GM12891 (cell line): ENCODE results near the gene TIGIT.

Experiments used
- PAX5 ChIP-seq: IDR thresholded peaks from 2 replicates; pipeline ENCODE4 v1.6.1; 2011; ENCODE audit warnings: low read length, moderate library complexity, mild to moderate bottlenecking; ENCODE audit not compliant: insufficient read depth, severe bottlenecking
- POLR2A ChIP-seq: IDR thresholded peaks from 2 replicates; pipeline ENCODE4 v1.6.1; 2011; ENCODE audit warnings: low read depth, low read length, control low read depth
- POLR2AphosphoS5 ChIP-seq: IDR thresholded peaks from 2 replicates; pipeline ENCODE4 v1.6.1; 2011; ENCODE audit warnings: low read depth, low read length, control low read depth

DNA sequence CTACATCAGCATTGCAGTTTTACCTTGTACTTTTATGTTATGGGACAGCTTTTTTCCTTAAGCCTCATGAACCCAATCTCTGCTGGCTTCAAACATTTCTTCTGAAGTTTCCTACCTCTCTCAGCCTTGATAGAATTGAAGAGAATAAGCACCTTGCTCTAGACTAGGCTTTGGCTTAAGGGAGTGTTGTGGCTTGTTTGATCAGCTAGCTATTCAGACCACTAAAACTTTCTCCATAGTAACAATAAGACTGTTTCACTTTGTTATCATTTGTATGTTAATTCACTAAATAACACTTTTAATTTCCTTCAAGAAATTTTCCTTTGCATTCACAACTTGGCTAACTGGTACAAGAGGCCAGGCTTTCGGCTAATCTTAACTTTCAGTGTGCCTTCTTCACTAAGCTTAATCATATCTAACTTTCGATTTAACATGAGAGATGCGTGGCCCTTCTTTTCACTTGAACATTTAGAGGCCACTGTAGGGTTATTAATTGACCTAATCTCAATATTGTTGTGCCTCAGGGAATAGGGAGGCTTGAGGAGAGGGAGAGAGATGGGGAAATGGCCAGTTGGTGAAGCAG is 8.1 kb upstream of the TIGIT start:
- TF ChIP-seq PAX5 = no peak
- TF ChIP-seq POLR2A = no peak
- TF ChIP-seq POLR2AphosphoS5 = no peak
